WTC11 (cell line): ENCODE data around the gene FBXL2. TPM values are rescaled to one million over a fixed set of nuclear protein-coding genes. Genes with fewer than 3 reads are reported as not detected.

ENCODE experiments used
- ATAC-seq: fragments of 200-7000 bp; cut with Tn5 transposase; 2 replicates; pipeline ENCODE4 v1.10.0; 2021; ENCODE audit warnings: mild to moderate bottlenecking, moderate library complexity
- CTCF ChIA-PET: fragments of 300-600 bp; sonication (Branson Sonifier 250); formaldehyde crosslinking; loops from one replicate; lab custom pipeline; 2021; ENCODE audit warnings: antibody characterized with exemption; lab: Charles Lee
- POLR2A ChIA-PET: fragments of 350-600 bp; sonication (Branson Sonifier 250); formaldehyde crosslinking; loops from one replicate; lab custom pipeline; 2021; ENCODE audit warnings: antibody characterized with exemption; lab: Charles Lee
- DNase-seq: peaks from one replicate; pipeline ENCODE4 v3.0.0; 2021; ENCODE audit warnings: low spot score
- H3K27ac Mint-ChIP-seq: 2 replicates; pipeline ENCODE4 v1.8.0; 2021; ENCODE audit warnings: mixed read lengths
- H3K27me3 Mint-ChIP-seq: 2 replicates; pipeline ENCODE4 v1.8.0; 2021; ENCODE audit warnings: low read depth, mild to moderate bottlenecking, moderate library complexity, mixed read lengths
- H3K36me3 Mint-ChIP-seq: 2 replicates; pipeline ENCODE4 v1.8.0; 2021; ENCODE audit warnings: mixed read lengths
- H3K4me1 Mint-ChIP-seq: 2 replicates; pipeline ENCODE4 v1.8.0; 2022; ENCODE audit warnings: mixed read lengths
- H3K4me3 Mint-ChIP-seq: 2 replicates; pipeline ENCODE4 v1.8.0; 2021; ENCODE audit warnings: mild to moderate bottlenecking, moderate library complexity, mixed read lengths
- H3K9me3 Mint-ChIP-seq: 2 replicates; pipeline ENCODE4 v1.8.0; 2021; ENCODE audit warnings: mixed read lengths
- AR ChIP-seq: fragments of 250-450 bp; sonication (Bioruptor Pico); IDR thresholded peaks from 2 replicates; pipeline ENCODE4 v1.9.0; 2021; ENCODE audit warnings: mild to moderate bottlenecking
- ATF3 ChIP-seq: sonication (generic); formaldehyde crosslinking; conservative IDR thresholded peaks from 2 replicates; pipeline ENCODE4 v1.8.1; 2022; ENCODE audit warnings: mild to moderate bottlenecking, missing genetic modification reagents
- CBFB ChIP-seq: sonication (generic); formaldehyde crosslinking; IDR thresholded peaks from 2 replicates; pipeline ENCODE4 v1.8.1; 2022; ENCODE audit warnings: mild to moderate bottlenecking, low read depth, missing genetic modification reagents
- E2F4 ChIP-seq: sonication (generic); formaldehyde crosslinking; IDR thresholded peaks from 2 replicates; pipeline ENCODE4 v1.8.1; 2022; ENCODE audit warnings: low read depth, mild to moderate bottlenecking, moderate library complexity, missing genetic modification reagents, borderline replicate concordance
- EMX1 ChIP-seq: fragments of 250-450 bp; sonication (Bioruptor Pico); IDR thresholded peaks from 2 replicates; pipeline ENCODE4 v1.8.0; 2021; ENCODE audit warnings: mild to moderate bottlenecking
- FOXJ3 ChIP-seq: sonication (generic); formaldehyde crosslinking; IDR thresholded peaks from 2 replicates; pipeline ENCODE4 v1.9.0; 2021; ENCODE audit warnings: missing genetic modification reagents, mild to moderate bottlenecking, borderline replicate concordance
- FOXP1 ChIP-seq: sonication (generic); formaldehyde crosslinking; IDR thresholded peaks from 2 replicates; pipeline ENCODE4 v1.8.0; 2022; ENCODE audit warnings: missing genetic modification reagents, mild to moderate bottlenecking, moderate library complexity, borderline replicate concordance
- HMGA2 ChIP-seq: fragments of 250-450 bp; sonication (Bioruptor Pico); IDR thresholded peaks from 2 replicates; pipeline ENCODE4 v1.4.0; 2021; ENCODE audit warnings: mild to moderate bottlenecking, moderate library complexity
- JUN ChIP-seq: sonication (generic); formaldehyde crosslinking; IDR thresholded peaks from 2 replicates; pipeline ENCODE4 v1.8.0; 2023; ENCODE audit warnings: mild to moderate bottlenecking, missing genetic modification reagents
- NFYB ChIP-seq: sonication (generic); formaldehyde crosslinking; conservative IDR thresholded peaks from 2 replicates; pipeline ENCODE4 v1.8.0; 2022; ENCODE audit warnings: low read depth, missing genetic modification reagents
- NR3C1 ChIP-seq: sonication (generic); formaldehyde crosslinking; conservative IDR thresholded peaks from 2 replicates; pipeline ENCODE4 v1.8.1; 2023; ENCODE audit warnings: low read depth, mild to moderate bottlenecking, missing genetic modification reagents
- OVOL2 ChIP-seq: fragments of 250-450 bp; sonication (Bioruptor Pico); IDR thresholded peaks from 2 replicates; pipeline ENCODE4 v1.9.0; 2021; ENCODE audit warnings: mild to moderate bottlenecking, borderline replicate concordance
- PRRX2 ChIP-seq: fragments of 250-450 bp; sonication (Bioruptor Pico); IDR thresholded peaks from 2 replicates; pipeline ENCODE4 v1.8.0; 2021; ENCODE audit warnings: mild to moderate bottlenecking
- RELA ChIP-seq: sonication (generic); formaldehyde crosslinking; IDR thresholded peaks from 2 replicates; pipeline ENCODE4 v1.8.1; 2022; ENCODE audit warnings: missing genetic modification reagents, mild to moderate bottlenecking, borderline replicate concordance
- SOX15 ChIP-seq: fragments of 250-450 bp; sonication (Bioruptor Pico); IDR thresholded peaks from 2 replicates; pipeline ENCODE4 v1.9.0; 2021; ENCODE audit warnings: mild to moderate bottlenecking
- STAT6 ChIP-seq: sonication (generic); formaldehyde crosslinking; conservative IDR thresholded peaks from 2 replicates; pipeline ENCODE4 v1.8.1; 2023; ENCODE audit warnings: mild to moderate bottlenecking, low read depth, missing genetic modification reagents, moderate library complexity
- TEAD4 ChIP-seq: sonication (generic); formaldehyde crosslinking; IDR thresholded peaks from 2 replicates; pipeline ENCODE4 v1.8.0; 2022; ENCODE audit warnings: mild to moderate bottlenecking, missing genetic modification reagents
- TP53 ChIP-seq: sonication (generic); formaldehyde crosslinking; IDR thresholded peaks from 2 replicates; pipeline ENCODE4 v1.8.1; 2023; ENCODE audit warnings: mild to moderate bottlenecking, missing genetic modification reagents
- USF1 ChIP-seq: sonication (generic); formaldehyde crosslinking; IDR thresholded peaks from 2 replicates; pipeline ENCODE4 v1.8.0; 2022; ENCODE audit warnings: mild to moderate bottlenecking, missing genetic modification reagents
- ZMAT4 ChIP-seq: fragments of 250-450 bp; sonication (Bioruptor Pico); IDR thresholded peaks from 2 replicates; pipeline ENCODE4 v1.9.0; 2021; ENCODE audit warnings: mild to moderate bottlenecking
- ZNF138 ChIP-seq: sonication (generic); formaldehyde crosslinking; conservative IDR thresholded peaks from 2 replicates; pipeline ENCODE4 v1.8.1; 2022; ENCODE audit warnings: mild to moderate bottlenecking, moderate library complexity, missing genetic modification reagents
- ZNF263 ChIP-seq: sonication (generic); formaldehyde crosslinking; IDR thresholded peaks from 2 replicates; pipeline ENCODE4 v1.8.1; 2022; ENCODE audit warnings: low read depth, mild to moderate bottlenecking, moderate library complexity, missing genetic modification reagents
- ZNF396 ChIP-seq: fragments of 250-450 bp; sonication (Bioruptor Pico); IDR thresholded peaks from 2 replicates; pipeline ENCODE4 v1.8.0; 2021; ENCODE audit warnings: mild to moderate bottlenecking, moderate library complexity, borderline replicate concordance
- total RNA-seq: library from RNA; stranded (reverse); gene quantifications from 3 replicates; pipeline ENCODE4 v1.2.3, GENCODE V29; 2021

Gene FBXL2
- total RNA-seq, 1 experiment from 2014 or later = 2.9 TPM

- TF ChIP-seq ZNF263 (CRISPR knock-in tag) = no peak
Measured at GRCh38 chr3:33420966-33421365, 143.7 kb downstream of the FBXL2 start (continued).

- TF ChIP-seq FOXJ3 (no peak), TP53 (CRISPR knock-in tag) (no peak), TEAD4 (CRISPR knock-in tag) (no peak), SOX15 (CRISPR knock-in tag) (no peak), FOXP1 (CRISPR knock-in tag) (no peak)
- no peak overlapping the region for H3K27ac Mint-ChIP-seq
- H3K4me3 Mint-ChIP-seq = peak overlapping the region; percentile 23; the same call in 1 of the 2 replicates
- H3K27me3 Mint-ChIP-seq = no peaks in the 10 kb centered on the region
- CTCF ChIA-PET = no interaction called here
- H3K36me3 Mint-ChIP-seq = peaks cover 42% of the 10 kb centered on the region
- ATAC-seq = no peak
- DNase-seq = no peak
- POLR2A ChIA-PET = interaction anchor here (1.7 kb wide), 1 partner anchor 16 kb away, joined by 7 read pairs; no protein-coding TSS in a partner anchor
- H3K9me3 Mint-ChIP-seq = no peaks in the 10 kb centered on the region
- H3K4me1 Mint-ChIP-seq = peaks cover 52% of the 10 kb centered on the region
Measured at GRCh38 chr3:33424606-33425452, 147.6 kb downstream of the FBXL2 start.

GRCh38 chr3:33425453-33425852 lies 148.2 kb downstream of the FBXL2 start:
- ChIA-PET POLR2A (interaction anchor here (0.9 to 1.7 kb wide), 2 partner anchors 12 to 15 kb away, joined by 6 to 7 read pairs; no protein-coding TSS in a partner anchor), CTCF (interaction anchor here (1.0 to 1.1 kb wide), 2 partner anchors 52 to 362 kb away, joined by 4 to 8 read pairs; no protein-coding TSS in a partner anchor)
- Mint-ChIP-seq H3K4me3 (peak overlapping the region; percentile 23), H3K36me3 (peaks cover 39% of the 10 kb centered on the region), H3K9me3 (no peaks in the 10 kb centered on the region), H3K4me1 (peaks cover 58% of the 10 kb centered on the region), H3K27ac (no peak overlapping the region), H3K27me3 (no peaks in the 10 kb centered on the region)
- TF ChIP-seq OVOL2 (no peak), TEAD4 (CRISPR knock-in tag) (no peak), AR (CRISPR knock-in tag) (no peak), ZMAT4 (CRISPR knock-in tag) (no peak), ZNF138 (no peak), RELA (CRISPR knock-in tag) (no peak), NFYB (no peak), JUN (no peak), CBFB (no peak), STAT6 (CRISPR knock-in tag) (no peak), E2F4 (CRISPR knock-in tag) (no peak), PRRX2 (CRISPR knock-in tag) (no peak), ZNF396 (CRISPR knock-in tag) (no peak), HMGA2 (CRISPR knock-in tag) (no peak), EMX1 (CRISPR knock-in tag) (no peak), USF1 (CRISPR knock-in tag) (no peak), ZNF263 (CRISPR knock-in tag) (no peak), NR3C1 (CRISPR knock-in tag) (no peak), ATF3 (CRISPR knock-in tag) (no peak)
- no peak for DNase-seq
- ATAC-seq = no peak
